Smooth muscle cell (in vitro differentiated cells): ENCODE data around the gene NEURL1. TPM values are rescaled to one million over a fixed set of nuclear protein-coding genes. Genes with fewer than 3 reads are reported as not detected.

Experiments
- DNase-seq: peaks from one replicate; lab custom pipeline; 2025; ENCODE audit not compliant: unreplicated experiment; lab: John Stamatoyannopoulos, UW
- H2AFZ ChIP-seq: fragments of 200-600 bp; sonication (generic); 2 replicates; pipeline ENCODE4 v1.6.0; 2016; ENCODE audit warnings: antibody characterized with exemption, low read depth, mild to moderate bottlenecking
- H3F3A ChIP-seq: fragments of 200-600 bp; sonication (generic); 2 replicates; pipeline ENCODE4 v1.6.0; 2017; ENCODE audit warnings: antibody characterized with exemption, low read depth
- H3K27ac ChIP-seq: fragments of 200-600 bp; sonication (generic); 2 replicates; pipeline ENCODE4 v1.5.1; 2016; ENCODE audit warnings: low read depth, mild to moderate bottlenecking
- H3K27me3 ChIP-seq: fragments of 200-600 bp; sonication (generic); 2 replicates; pipeline ENCODE4 v1.6.1; 2016; ENCODE audit warnings: low read depth, mild to moderate bottlenecking
- H3K36me3 ChIP-seq: fragments of 200-600 bp; sonication (generic); 2 replicates; pipeline ENCODE4 v1.5.1; 2016; ENCODE audit warnings: low read depth
- H3K4me1 ChIP-seq: fragments of 200-600 bp; sonication (generic); 2 replicates; pipeline ENCODE4 v1.5.1; 2016; ENCODE audit warnings: low read depth
- H3K4me2 ChIP-seq: fragments of 200-600 bp; sonication (generic); 2 replicates; pipeline ENCODE4 v1.6.0; 2016; ENCODE audit warnings: mild to moderate bottlenecking
- H3K4me3 ChIP-seq: fragments of 200-600 bp; sonication (generic); 2 replicates; pipeline ENCODE4 v1.5.1; 2016; ENCODE audit warnings: mild to moderate bottlenecking
- H3K79me2 ChIP-seq: fragments of 200-600 bp; sonication (generic); 2 replicates; pipeline ENCODE4 v1.6.0; 2016; ENCODE audit warnings: low read depth, mild to moderate bottlenecking
- H3K9ac ChIP-seq: fragments of 200-600 bp; sonication (generic); 2 replicates; pipeline ENCODE4 v1.6.0; 2016; ENCODE audit warnings: low read depth
- H3K9me3 ChIP-seq: fragments of 200-600 bp; sonication (generic); replicated peaks from 2 replicates; pipeline ENCODE4 v1.5.1; 2016; ENCODE audit warnings: low read depth
- H4K20me1 ChIP-seq: fragments of 200-600 bp; sonication (generic); 2 replicates; pipeline ENCODE4 v1.6.0; 2016; ENCODE audit warnings: low read depth
- WGBS: methylation state at CpG from one replicate; pipeline ENCODE4 v1.1.7; 2016; ENCODE audit warnings: low lambda C conversion rate; 5-methylcytosine and 5-hydroxymethylcytosine counted together
- polyA plus RNA-seq: library from polyadenylated mRNA; unstranded; fragments of >200 nt; fragmentation: Nextera tagmentation; extraction: Ambion mirVana; gene quantifications from 2 replicates; pipeline ENCODE4 v1.2.1, GENCODE V29; 2016
- total RNA-seq: library from RNA; depleted of rRNA; stranded (reverse); fragments of >200 nt; gene quantifications from 2 replicates; pipeline ENCODE4 v1.2.3, GENCODE V29; 2014
- TF ChIP-seq, protein P1 (sequence below): fragments of 200-600 bp; sonication (generic); IDR thresholded peaks from 2 replicates; pipeline ENCODE4 v1.5.1; 2017; ENCODE audit warnings: borderline replicate concordance, mild to moderate bottlenecking, antibody characterized with exemption; ENCODE audit not compliant: insufficient read depth, poor library complexity, severe bottlenecking

NEURL1 gene
- total and polyA plus RNA-seq, 2 experiments from 2014 or later = 0.04 to 0.91 TPM

DNA sequence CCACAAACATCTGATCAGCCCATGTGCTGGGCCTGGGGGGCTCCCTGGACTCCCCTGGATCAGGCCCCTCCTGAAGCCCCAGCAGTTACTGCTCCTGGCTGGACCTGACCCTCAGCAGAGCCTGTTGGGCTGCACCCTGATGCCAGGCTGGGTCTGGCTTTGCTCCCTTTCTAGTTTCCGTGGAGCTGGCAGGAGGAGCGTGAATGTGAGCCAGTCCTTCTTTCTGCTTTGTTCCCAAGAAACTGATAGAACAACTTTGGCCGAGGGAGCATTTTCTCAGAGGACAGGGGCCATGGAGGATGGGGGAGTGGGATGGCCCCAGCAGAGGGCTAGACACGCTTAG is 128.2 kb downstream of the NEURL1 start:
- peaks cover 7% of the 10 kb centered on the region for H3K36me3 ChIP-seq
- TF ChIP-seq, protein P1, sequence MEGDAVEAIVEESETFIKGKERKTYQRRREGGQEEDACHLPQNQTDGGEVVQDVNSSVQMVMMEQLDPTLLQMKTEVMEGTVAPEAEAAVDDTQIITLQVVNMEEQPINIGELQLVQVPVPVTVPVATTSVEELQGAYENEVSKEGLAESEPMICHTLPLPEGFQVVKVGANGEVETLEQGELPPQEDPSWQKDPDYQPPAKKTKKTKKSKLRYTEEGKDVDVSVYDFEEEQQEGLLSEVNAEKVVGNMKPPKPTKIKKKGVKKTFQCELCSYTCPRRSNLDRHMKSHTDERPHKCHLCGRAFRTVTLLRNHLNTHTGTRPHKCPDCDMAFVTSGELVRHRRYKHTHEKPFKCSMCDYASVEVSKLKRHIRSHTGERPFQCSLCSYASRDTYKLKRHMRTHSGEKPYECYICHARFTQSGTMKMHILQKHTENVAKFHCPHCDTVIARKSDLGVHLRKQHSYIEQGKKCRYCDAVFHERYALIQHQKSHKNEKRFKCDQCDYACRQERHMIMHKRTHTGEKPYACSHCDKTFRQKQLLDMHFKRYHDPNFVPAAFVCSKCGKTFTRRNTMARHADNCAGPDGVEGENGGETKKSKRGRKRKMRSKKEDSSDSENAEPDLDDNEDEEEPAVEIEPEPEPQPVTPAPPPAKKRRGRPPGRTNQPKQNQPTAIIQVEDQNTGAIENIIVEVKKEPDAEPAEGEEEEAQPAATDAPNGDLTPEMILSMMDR = no peak
- no peak overlapping the region for H2AFZ ChIP-seq
- H3K9me3 ChIP-seq = no peaks in the 10 kb centered on the region
- H3K27me3 ChIP-seq = no peaks in the 10 kb centered on the region
- H3K27ac ChIP-seq = peak overlapping the region; percentile 78
- H3K4me2 ChIP-seq = no peak overlapping the region
- WGBS = 98% methylated on average over 4 of the region's 4 CpGs
- no peaks in the 10 kb centered on the region for H3K79me2 ChIP-seq
- H3K9ac ChIP-seq = no peak overlapping the region
- H4K20me1 ChIP-seq = peaks cover 11% of the 10 kb centered on the region
- H3F3A ChIP-seq = peaks cover 11% of the 10 kb centered on the region
- no peak for DNase-seq
- no peak overlapping the region for H3K4me3 ChIP-seq
- peaks cover 6% of the 10 kb centered on the region for H3K4me1 ChIP-seq

DNA sequence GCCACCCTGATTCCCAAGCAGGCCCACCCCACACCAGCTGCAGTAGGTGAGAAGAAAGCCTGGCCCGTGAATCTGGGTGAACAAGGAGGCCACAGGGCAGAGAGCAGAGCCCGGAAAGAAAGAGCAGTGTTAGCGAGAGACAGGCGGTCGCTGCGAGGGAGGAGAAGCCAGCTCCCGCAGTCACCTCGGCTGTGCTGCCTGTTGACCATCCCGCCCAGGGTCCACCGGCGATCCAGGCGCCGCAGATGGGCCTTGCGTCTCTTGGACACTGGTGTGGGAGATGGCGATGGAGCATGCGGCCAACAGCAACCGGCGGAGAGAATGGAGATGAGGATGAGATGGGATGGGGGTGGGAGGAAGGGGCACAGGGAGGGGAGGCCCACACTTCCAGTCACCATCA is 128.8 kb downstream of the NEURL1 start:
- peaks cover 6% of the 10 kb centered on the region for H3K4me1 ChIP-seq
- no peak overlapping the region for H3K4me3 ChIP-seq
- H3K27me3 ChIP-seq = no peaks in the 10 kb centered on the region
- no peaks in the 10 kb centered on the region for H3K9me3 ChIP-seq
- no peak overlapping the region for H3K4me2 ChIP-seq
- H3K9ac ChIP-seq = no peak overlapping the region
- TF ChIP-seq, protein P1 = no peak
- peak overlapping the region; percentile 78 for H3K27ac ChIP-seq
- peaks cover 11% of the 10 kb centered on the region for H3F3A ChIP-seq
- no peak for DNase-seq
- peaks cover 7% of the 10 kb centered on the region for H3K36me3 ChIP-seq
- no peaks in the 10 kb centered on the region for H3K79me2 ChIP-seq
- WGBS = 93% methylated on average over 18 of the region's 18 CpGs
- no peak overlapping the region for H2AFZ ChIP-seq
- peaks cover 11% of the 10 kb centered on the region for H4K20me1 ChIP-seq

DNA sequence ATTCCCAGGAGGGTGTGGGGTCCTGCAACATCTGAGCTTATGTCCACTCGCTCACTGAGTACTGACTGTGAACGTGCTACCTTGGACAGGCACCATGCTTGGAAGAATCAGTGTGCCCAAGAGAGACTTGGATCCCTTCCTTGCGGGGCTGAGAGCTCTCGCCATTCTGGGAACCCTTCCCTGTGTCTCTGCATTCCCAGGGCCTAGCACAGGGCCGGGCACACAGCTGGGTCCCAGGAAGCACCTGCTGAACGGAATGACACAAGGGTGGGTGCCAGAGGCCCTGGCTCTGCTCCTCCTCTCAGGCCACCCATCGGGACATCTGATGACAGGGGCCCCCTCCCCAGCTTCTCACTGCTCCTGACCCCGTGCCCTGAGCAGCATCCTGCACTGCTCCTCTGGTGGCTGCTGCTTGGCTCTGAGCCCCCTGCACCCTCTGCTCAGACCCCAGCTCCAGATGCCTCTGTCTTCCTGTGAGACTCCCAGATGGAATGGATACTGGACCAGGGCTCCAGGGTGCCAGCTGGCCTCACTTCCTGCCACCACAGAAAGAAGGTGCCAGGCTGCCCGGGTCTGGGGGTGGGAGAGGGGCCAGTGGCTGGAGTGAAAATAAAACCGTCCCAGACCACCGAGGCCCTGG is 129.6 kb downstream of the NEURL1 start:
- Histone ChIP-seq H4K20me1 (peaks cover 17% of the 10 kb centered on the region), H3K27me3 (no peaks in the 10 kb centered on the region), H3K9me3 (no peaks in the 10 kb centered on the region), H3K4me3 (no peak overlapping the region), H3K9ac (no peak overlapping the region), H3K4me1 (peaks cover 6% of the 10 kb centered on the region), H3K4me2 (no peak overlapping the region), H2AFZ (no peak overlapping the region), H3K27ac (no peak overlapping the region), H3K79me2 (no peaks in the 10 kb centered on the region), H3F3A (peaks cover 11% of the 10 kb centered on the region), H3K36me3 (peaks cover 7% of the 10 kb centered on the region)
- TF ChIP-seq, protein P1 = no peak
- WGBS = 94% methylated on average over 11 of the region's 11 CpGs
- DNase-seq = no peak

DNA sequence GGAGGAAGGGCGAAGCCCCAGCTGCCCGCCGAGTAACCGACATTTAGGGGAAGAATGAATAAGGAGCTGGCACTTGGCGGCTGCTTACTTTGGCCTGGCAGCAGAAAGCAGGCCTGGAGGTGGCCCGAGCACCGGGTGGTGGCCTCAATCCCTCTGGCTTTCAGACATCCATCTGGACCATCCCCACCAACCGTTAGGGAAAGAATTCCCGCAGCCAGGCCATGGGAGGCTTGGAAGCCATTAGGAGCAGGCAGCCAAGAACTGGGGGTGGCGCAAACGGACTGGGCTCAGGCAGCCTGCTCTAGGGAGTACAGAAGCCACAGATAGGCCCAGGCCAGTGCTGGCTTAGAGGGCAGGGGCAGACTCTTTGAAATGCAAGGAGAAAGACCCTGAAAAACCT is 132.7 kb downstream of the NEURL1 start:
- H3K36me3 ChIP-seq = peaks cover 2% of the 10 kb centered on the region
- H3K79me2 ChIP-seq = peaks cover 13% of the 10 kb centered on the region
- 96% methylated on average over 11 of the region's 11 CpGs for WGBS

More for the DNA sequence above, 132.7 kb downstream of the NEURL1 start:
- no peak overlapping the region for H3K27ac ChIP-seq
- TF ChIP-seq, protein P1 = no peak
- no peaks in the 10 kb centered on the region for H3K4me1 ChIP-seq
- no peak overlapping the region for H3K4me2 ChIP-seq
- no peaks in the 10 kb centered on the region for H3K9me3 ChIP-seq
- no peak overlapping the region for H3K4me3 ChIP-seq
- no peaks in the 10 kb centered on the region for H3K27me3 ChIP-seq
- H3F3A ChIP-seq = no peaks in the 10 kb centered on the region
- H2AFZ ChIP-seq = no peak overlapping the region
- H4K20me1 ChIP-seq = peaks cover 47% of the 10 kb centered on the region
- DNase-seq = no peak
- H3K9ac ChIP-seq = no peak overlapping the region
